Measurements from ENCODE around the gene FIBP.
"Not testable (repeated sequence)": the region's sequence is repeated elsewhere in the genome, so short reads cannot be mapped to it uniquely, and the experiment has no call there.

The FIBP gene

DNA sequence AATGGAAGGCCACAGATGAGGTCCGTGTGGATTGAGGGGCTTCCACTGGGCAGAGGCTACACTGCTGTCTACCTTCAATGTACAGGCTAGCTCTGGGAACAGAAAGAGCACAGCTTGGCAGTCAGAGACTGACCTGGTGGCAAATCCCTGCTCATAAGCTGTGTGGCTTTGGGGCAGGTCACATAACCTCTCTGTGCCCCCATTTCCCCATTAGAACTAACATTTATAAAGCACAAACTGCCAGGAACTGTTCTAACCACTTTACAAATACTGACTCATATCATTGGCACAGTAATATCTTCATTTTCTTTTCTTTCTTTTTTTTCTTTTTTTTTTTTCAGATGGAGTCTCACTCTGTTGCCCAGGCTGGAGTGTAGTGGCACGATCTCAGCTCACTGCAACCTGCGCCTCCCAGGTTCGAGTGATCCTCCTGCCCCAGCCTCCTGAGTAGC lies 8.8 kb upstream of the FIBP start:
- TF ChIP-seq, protein P1, sequence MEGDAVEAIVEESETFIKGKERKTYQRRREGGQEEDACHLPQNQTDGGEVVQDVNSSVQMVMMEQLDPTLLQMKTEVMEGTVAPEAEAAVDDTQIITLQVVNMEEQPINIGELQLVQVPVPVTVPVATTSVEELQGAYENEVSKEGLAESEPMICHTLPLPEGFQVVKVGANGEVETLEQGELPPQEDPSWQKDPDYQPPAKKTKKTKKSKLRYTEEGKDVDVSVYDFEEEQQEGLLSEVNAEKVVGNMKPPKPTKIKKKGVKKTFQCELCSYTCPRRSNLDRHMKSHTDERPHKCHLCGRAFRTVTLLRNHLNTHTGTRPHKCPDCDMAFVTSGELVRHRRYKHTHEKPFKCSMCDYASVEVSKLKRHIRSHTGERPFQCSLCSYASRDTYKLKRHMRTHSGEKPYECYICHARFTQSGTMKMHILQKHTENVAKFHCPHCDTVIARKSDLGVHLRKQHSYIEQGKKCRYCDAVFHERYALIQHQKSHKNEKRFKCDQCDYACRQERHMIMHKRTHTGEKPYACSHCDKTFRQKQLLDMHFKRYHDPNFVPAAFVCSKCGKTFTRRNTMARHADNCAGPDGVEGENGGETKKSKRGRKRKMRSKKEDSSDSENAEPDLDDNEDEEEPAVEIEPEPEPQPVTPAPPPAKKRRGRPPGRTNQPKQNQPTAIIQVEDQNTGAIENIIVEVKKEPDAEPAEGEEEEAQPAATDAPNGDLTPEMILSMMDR (IDR thresholded peaks at IDR 0.05; ENCODE audit: low read depth, low read length, missing control alignments), result no peak
- H3K4me3 ChIP-seq (ENCODE audit: low read depth, low read length), result no peak overlapping the region
- DNase-seq (ENCODE audit: low read depth), result no peak
- in situ Hi-C loops (cut with HindIII; ENCODE audit: low sequenced_read_pairs), result no loop called here

DNA sequence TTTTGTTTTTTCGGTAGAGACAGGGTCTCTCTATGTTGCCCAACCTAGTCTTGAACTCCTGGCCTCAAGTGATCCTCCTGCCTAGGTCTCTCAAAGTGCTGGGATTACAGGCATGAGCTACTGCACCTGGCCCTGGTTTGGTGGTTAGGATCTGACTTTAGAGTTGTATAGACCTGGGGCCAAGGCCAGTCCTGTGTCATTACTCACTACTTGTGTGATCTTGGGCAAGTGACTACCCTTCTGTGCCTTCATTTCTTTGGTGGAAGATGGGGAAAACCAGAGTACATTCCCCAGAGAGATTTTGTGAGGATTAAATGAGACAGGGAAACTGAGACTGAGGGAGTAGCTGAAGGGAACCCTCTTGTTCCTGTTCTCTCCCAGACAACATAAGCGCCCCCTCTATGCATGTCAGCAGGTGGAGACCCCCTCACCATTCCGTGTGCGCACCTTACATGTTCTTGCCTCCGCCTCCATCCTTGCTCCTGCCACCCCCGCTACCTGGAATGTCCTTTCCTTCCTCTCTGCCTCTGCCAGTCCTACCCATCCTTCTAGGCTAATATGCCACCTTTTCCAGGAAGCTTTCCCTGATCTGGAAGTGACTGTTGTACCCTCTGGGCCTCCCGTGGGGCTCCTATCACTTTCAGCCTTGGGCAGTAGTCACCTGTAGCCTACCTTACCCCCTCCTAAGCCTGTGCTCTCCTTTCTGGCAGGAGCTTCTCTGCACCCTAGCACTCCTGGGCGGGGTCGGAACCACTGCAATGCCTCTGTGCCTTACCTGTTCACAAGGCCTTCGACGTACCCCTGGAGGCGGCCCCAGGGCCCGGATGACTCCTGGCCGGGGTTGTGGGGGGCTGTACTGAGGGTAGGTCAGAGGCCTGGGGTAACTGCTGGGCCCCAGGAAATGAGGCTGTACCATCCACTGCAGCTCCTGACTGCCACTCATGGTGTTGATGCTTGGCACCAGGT lies 8.0 kb upstream of the FIBP start:
- no peak overlapping the region for H3K4me3 ChIP-seq (ENCODE audit: low read depth, low read length)
- no peak for DNase-seq (ENCODE audit: low read depth)
- TF ChIP-seq, protein P1 (IDR thresholded peaks at IDR 0.05; ENCODE audit: low read depth, low read length, missing control alignments), result no peak
- in situ Hi-C loops (cut with HindIII; ENCODE audit: low sequenced_read_pairs), result no loop called here

DNA sequence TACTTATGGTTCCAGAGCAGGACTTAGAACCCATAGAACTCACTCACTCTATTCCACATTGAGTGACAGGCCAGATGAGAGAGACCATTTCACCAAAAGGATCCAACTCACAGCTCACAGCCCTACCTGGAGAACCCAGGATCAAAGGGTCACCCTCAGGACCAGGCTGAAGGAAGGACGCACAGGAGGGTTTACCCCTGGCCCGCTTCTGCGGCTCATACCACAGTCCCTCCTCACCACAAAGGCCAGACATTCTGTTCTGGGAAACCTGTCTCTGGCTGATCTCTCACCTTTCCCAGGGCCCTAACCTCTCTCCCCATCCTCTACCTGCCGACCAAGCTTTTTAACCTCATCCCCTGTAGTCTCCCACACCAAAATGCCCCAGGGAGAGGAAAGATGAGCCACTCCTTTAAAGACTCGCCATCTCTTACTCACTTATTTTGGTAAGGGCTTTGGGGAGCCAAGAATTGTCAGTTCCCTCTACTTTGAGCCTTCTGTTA lies 7.3 kb upstream of the FIBP start:
- no peak for DNase-seq (ENCODE audit: low read depth)
- in situ Hi-C loops (cut with HindIII; ENCODE audit: low sequenced_read_pairs), result no loop called here
- no peak overlapping the region for H3K4me3 ChIP-seq (ENCODE audit: low read depth, low read length)
- TF ChIP-seq, protein P1 (IDR thresholded peaks at IDR 0.05; ENCODE audit: low read depth, low read length, missing control alignments), result no peak

DNA sequence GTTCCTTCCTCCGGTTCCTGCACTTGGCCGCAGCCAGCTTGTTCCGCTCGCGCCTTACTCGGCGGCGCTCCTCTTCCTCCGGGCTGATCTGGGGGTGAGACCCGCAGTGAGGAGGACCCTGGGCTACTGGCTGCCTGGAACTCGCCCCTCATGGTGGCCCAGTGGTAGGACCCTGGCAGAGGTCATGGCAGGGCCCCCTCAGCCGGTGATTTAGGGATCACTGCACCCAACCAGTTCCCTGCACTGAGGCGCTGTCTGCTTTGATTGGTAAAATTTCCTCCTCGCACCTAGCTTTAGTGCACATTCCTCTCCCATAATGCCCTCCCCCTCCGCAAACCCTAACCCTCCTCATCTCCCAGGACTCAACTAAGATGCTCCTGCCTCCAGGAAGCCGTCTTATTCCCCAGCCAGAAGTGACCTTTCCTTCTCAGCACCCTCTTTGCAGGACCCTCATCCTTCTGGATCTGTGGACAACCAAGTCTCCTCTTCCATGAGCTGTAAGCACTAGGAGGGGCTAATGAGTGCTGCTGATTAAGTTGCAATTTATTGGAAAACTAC lies 5.8 kb upstream of the FIBP start:
- DNase-seq (ENCODE audit: low read depth), result no peak
- in situ Hi-C loops (cut with HindIII; ENCODE audit: low sequenced_read_pairs), result no loop called here
- H3K4me3 ChIP-seq (ENCODE audit: low read depth, low read length), result no peak overlapping the region
- TF ChIP-seq, protein P1 (IDR thresholded peaks at IDR 0.05; ENCODE audit: low read depth, low read length, missing control alignments), result no peak

DNA sequence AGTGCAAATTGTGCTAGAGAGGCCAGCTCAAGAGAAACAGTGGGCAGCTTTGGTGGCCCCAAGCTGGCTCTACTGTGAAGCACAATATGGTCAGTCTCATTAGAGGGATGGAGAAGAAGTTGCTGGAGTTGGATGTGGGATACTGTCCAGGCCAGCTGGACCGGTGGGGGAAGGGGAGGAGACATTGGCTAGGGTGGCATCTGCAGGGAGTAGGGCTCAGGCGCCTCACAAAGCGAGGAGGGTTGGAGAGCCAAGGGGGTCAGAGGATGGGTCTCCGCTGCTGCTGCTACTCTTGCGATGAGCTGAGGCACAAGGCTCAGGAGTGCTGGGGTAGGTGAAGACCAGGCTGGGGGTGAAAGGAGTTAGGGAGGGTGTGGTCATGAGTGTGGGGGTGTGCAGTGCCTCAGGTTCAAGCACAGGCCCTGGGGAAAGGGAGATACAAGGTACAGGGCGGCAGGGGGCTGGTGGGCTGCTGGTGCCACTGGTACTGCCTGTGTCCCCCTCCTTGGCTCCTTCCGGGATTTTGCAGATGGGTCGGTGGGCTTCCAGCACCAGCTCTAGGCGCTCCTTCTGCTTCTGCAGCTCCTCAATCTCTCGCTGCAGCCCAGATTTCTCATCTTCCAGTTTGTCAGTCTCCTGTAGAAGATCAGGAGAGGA lies 4.5 kb upstream of the FIBP start:
- DNase-seq (ENCODE audit: low read depth), result no peak
- TF ChIP-seq, protein P1 (IDR thresholded peaks at IDR 0.05; ENCODE audit: low read depth, low read length, missing control alignments), result no peak
- no peak overlapping the region for H3K4me3 ChIP-seq (ENCODE audit: low read depth, low read length)
- in situ Hi-C loops (cut with HindIII; ENCODE audit: low sequenced_read_pairs), result no loop called here

DNA sequence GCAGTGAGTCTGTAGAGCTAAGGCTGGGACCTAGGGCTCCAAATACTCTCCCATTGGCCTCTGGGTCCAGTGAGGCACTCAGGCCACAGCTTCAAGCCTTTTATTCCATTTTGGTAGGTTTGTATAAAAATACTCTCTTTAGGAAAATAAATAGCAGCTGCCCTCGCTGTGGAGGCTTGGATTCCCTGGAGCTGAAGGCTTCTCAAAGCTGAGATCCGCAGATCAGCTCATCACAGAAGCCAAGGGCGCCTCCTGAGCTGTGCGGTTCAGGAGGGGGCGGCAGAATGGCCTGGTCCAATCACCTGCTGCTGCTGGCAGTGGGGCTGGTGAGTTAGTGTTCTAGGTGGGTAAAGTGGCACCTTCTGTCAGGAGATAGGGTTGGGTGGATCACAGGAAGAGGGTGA lies 3.9 kb upstream of the FIBP start:
- peak overlapping the region; percentile 72 for H3K4me3 ChIP-seq (ENCODE audit: low read depth, low read length)
- in situ Hi-C loops (cut with HindIII; ENCODE audit: low sequenced_read_pairs); DNase-seq (ENCODE audit: low read depth): not testable (repeated sequence)

Measured in astrocyte of the cerebellum (primary cell).